GM12878 (cell line): ENCODE data around the gene B3GALT6. TPM values are rescaled to one million over a fixed set of nuclear protein-coding genes. Genes with fewer than 3 reads are reported as not detected.

ENCODE experiments used
- ATAC-seq: fragments of 200-7000 bp; cut with Tn5 transposase; 3 replicates; pipeline ENCODE4 v1.9.1; 2020; ENCODE audit warnings: mild to moderate bottlenecking, moderate library complexity
- BruUV-seq: library from RNA; stranded (reverse); fragments of 400-500 nt; replicated peaks from 2 replicates; lab custom pipeline; 2021; lab: Mats Ljungman, UMichigan
- CTCF ChIA-PET: fragments of 300-600 bp; sonication (Branson Sonifier 250); formaldehyde crosslinking; extraction: SDS; loops from one replicate; lab custom pipeline; 2021; ENCODE audit warnings: inconsistent platforms; lab: Yijun Ruan, JAX
- POLR2A ChIA-PET: fragments of 350-600 bp; formaldehyde crosslinking; extraction: SDS; loops from one replicate; lab custom pipeline; 2021; ENCODE audit warnings: inconsistent platforms; lab: Charles Lee
- RAD21 ChIA-PET: fragments of 300-600 bp; sonication (Branson Sonifier 250); formaldehyde crosslinking; loops from one replicate; lab custom pipeline; 2023; ENCODE audit warnings: antibody characterized with exemption; ENCODE audit not compliant: unreplicated experiment; lab: Charles Lee
- SMC1A ChIA-PET: fragments of 300-600 bp; sonication (Branson Sonifier 250); formaldehyde crosslinking; loops from one replicate; lab custom pipeline; 2023; ENCODE audit not compliant: unreplicated experiment, uncharacterized antibody; lab: Charles Lee
- DNase-seq: peaks from one replicate; pipeline ENCODE4 v3.0.0-alpha.2; 2011; ENCODE audit warnings: low read depth, low spot score
- FAIRE-seq: peaks from 3 replicates; lab custom pipeline; 2011; peaks lifted over from hg19 to GRCh38; lab: Jason Lieb, UNC
- H2AFZ ChIP-seq: 2 replicates; pipeline ENCODE4 v1.6.0; 2011; ENCODE audit warnings: low read depth, low read length, control low read depth; ENCODE audit not compliant: control insufficient read depth
- H3K27ac ChIP-seq: 2 replicates; pipeline ENCODE4 v1.5.1; 2011; ENCODE audit warnings: control low read depth; ENCODE audit not compliant: control insufficient read depth, insufficient read depth
- H3K27me3 ChIP-seq, 2 experiments: replicated peaks in 1 of 2; 2 replicates each; pipeline versions ENCODE4 v1.6.0 to v1.6.1; 2011; ENCODE audit warnings: low read length in 1 of 2; ENCODE audit not compliant: control insufficient read depth in 2 of 2, insufficient read depth in 2 of 2
- H3K36me3 ChIP-seq, 2 experiments: 2 replicates each; pipeline ENCODE4 v1.5.1; 2011; ENCODE audit warnings: low read length in 1 of 2; ENCODE audit not compliant: control insufficient read depth in 2 of 2, insufficient read depth in 2 of 2
- H3K4me1 ChIP-seq: 2 replicates; pipeline ENCODE4 v1.6.1; 2011; ENCODE audit warnings: mild to moderate bottlenecking, low read length, moderate library complexity, mixed read lengths; ENCODE audit not compliant: control insufficient read depth, insufficient read depth
- H3K4me2 ChIP-seq: 2 replicates; pipeline ENCODE4 v1.6.0; 2011; ENCODE audit warnings: control low read depth; ENCODE audit not compliant: control insufficient read depth, insufficient read depth
- H3K4me3 ChIP-seq: fragments of 200-600 bp; sonication (generic); 2 replicates; pipeline ENCODE4 v1.5.1; 2016
- H3K79me2 ChIP-seq: 2 replicates; pipeline ENCODE4 v1.6.0; 2011; ENCODE audit warnings: low read length; ENCODE audit not compliant: control insufficient read depth, insufficient read depth
- H3K9ac ChIP-seq: 2 replicates; pipeline ENCODE4 v1.8.0; 2011; ENCODE audit warnings: low read length, control low read depth, mixed read lengths; ENCODE audit not compliant: control insufficient read depth, insufficient read depth
- H3K9me3 ChIP-seq: replicated peaks from 3 replicates; pipeline ENCODE4 v1.5.1; 2011; ENCODE audit warnings: mild to moderate bottlenecking, low read length; ENCODE audit not compliant: control insufficient read depth, insufficient read depth
- H4K20me1 ChIP-seq: 2 replicates; pipeline ENCODE4 v1.6.0; 2011; ENCODE audit not compliant: control insufficient read depth, insufficient read depth
- ETV6 ChIP-seq, 2 experiments: fragments of 450-650 bp in 1 of 2; IDR thresholded peaks in 1 of 2; conservative IDR thresholded peaks in 1 of 2; 2 replicates each; pipeline ENCODE4 v1.6.1; 2014; ENCODE audit warnings: antibody characterized with exemption in 1 of 2, borderline replicate concordance in 1 of 2, low read depth in 1 of 2, mild to moderate bottlenecking in 1 of 2, moderate library complexity in 1 of 2
- FOS ChIP-seq: IDR thresholded peaks from 3 replicates; pipeline ENCODE4 v1.6.1; 2011; ENCODE audit warnings: borderline replicate concordance; ENCODE audit not compliant: insufficient read length; ENCODE audit errors: extremely low read depth
- GATAD2B ChIP-seq: fragments of 450-650 bp; conservative IDR thresholded peaks from 2 replicates; pipeline ENCODE4 v1.6.1; 2017; ENCODE audit warnings: low read depth, mild to moderate bottlenecking, moderate library complexity
- HCFC1 ChIP-seq: fragments of 150-350 bp; IDR thresholded peaks from 2 replicates; pipeline ENCODE4 v1.6.1; 2014; ENCODE audit warnings: low read length
- MTA3 ChIP-seq: IDR thresholded peaks from 2 replicates; pipeline ENCODE4 v1.6.1; 2012; ENCODE audit warnings: low read length, inconsistent platforms, borderline replicate concordance
- NR2C1 ChIP-seq: fragments of 450-650 bp; IDR thresholded peaks from 2 replicates; pipeline ENCODE4 v1.6.1; 2017; ENCODE audit warnings: antibody characterized with exemption, mild to moderate bottlenecking, moderate library complexity
- POLR2AphosphoS2 ChIP-seq: IDR thresholded peaks from 2 replicates; pipeline ENCODE4 v1.6.1; 2011; ENCODE audit warnings: low read depth, mild to moderate bottlenecking, low read length, improper control_type of control experiment, moderate library complexity
- STAT1 ChIP-seq: fragments of 450-650 bp; conservative IDR thresholded peaks from 2 replicates; pipeline ENCODE4 v1.6.1; 2014; ENCODE audit warnings: antibody characterized with exemption, mild to moderate bottlenecking
- SUZ12 ChIP-seq: fragments of 200-600 bp; sonication (generic); IDR thresholded peaks from one replicate; pipeline ENCODE4 v1.6.1; 2018; ENCODE audit warnings: antibody characterized with exemption, mild to moderate bottlenecking; ENCODE audit not compliant: unreplicated experiment
- USF2 ChIP-seq: IDR thresholded peaks from 2 replicates; pipeline ENCODE4 v1.6.1; 2011; ENCODE audit warnings: low read depth, low read length, improper control_type of control experiment, borderline replicate concordance
- ZNF24 ChIP-seq: fragments of 450-650 bp; IDR thresholded peaks from 2 replicates; pipeline ENCODE4 v1.6.1; 2017; ENCODE audit warnings: antibody characterized with exemption, mild to moderate bottlenecking
- ZNF592 ChIP-seq: fragments of 450-650 bp; IDR thresholded peaks from 2 replicates; pipeline ENCODE4 v1.6.1; 2017; ENCODE audit warnings: mild to moderate bottlenecking, moderate library complexity
- WGBS: methylation state at CpG from one replicate; pipeline ENCODE4 v1.1.6; 2016; ENCODE audit warnings: low lambda C conversion rate; ENCODE audit not compliant: insufficient replicate concordance, insufficient coverage; ENCODE audit errors: missing lambda C conversion rate; 5-methylcytosine and 5-hydroxymethylcytosine counted together
- in situ Hi-C: fragments of 300-500 bp; cut with MboI; formaldehyde crosslinking; loops from 9 replicates; pipeline ENCODE4 v1.14.3; 2018; ENCODE audit warnings: mixed read lengths
- intact Hi-C: fragments of 100-400 bp; cut with micrococcal nuclease; formaldehyde crosslinking; loops from one replicate; pipeline ENCODE4 v1.14.2; 2022; ENCODE audit not compliant: unreplicated experiment
- polyA plus RNA-seq, 11 experiments: library from polyadenylated mRNA; depleted of rRNA in 4 of 11; unstranded in 6 of 11; stranded (reverse) in 5 of 11; fragments of >200 nt; fragmentation: Nextera tagmentation in 4 of 11; fragmentation: Illumina TruSeq in 1 of 11; extraction: Ambion mirVana in 4 of 11; extraction: Trizol in 1 of 11; gene quantifications; 1 replicate in 1 of 11; 2 replicates in 10 of 11; pipeline versions ENCODE4 v1.2.1 to v1.2.3, GENCODE V29; 2011 to 2016; ENCODE audit warnings: inconsistent platforms in 2 of 11, missing spikeins in 2 of 11, low read depth in 1 of 11
- total RNA-seq, 4 experiments: library from RNA; depleted of rRNA in 3 of 4; stranded (reverse); fragments of >200 nt in 3 of 4; fragmentation: Illumina TruSeq in 1 of 4; extraction: Trizol in 1 of 4; gene quantifications; 2 replicates each; pipeline versions ENCODE4 v1.2.1 to v1.2.3, GENCODE V29; 2013 to 2021
- TF ChIP-seq, protein P1 (sequence below): IDR thresholded peaks from 2 replicates; pipeline ENCODE4 v1.6.1; 2011; ENCODE audit warnings: mild to moderate bottlenecking, low read depth, low read length, moderate library complexity; ENCODE audit not compliant: insufficient replicate concordance
- TF ChIP-seq, protein P2 (sequence below), 3 experiments: IDR thresholded peaks in 2 of 3; conservative IDR thresholded peaks in 1 of 3; 2 replicates each; pipeline ENCODE4 v1.5.1; 2011; ENCODE audit warnings: low read depth in 3 of 3, low read length in 3 of 3, mild to moderate bottlenecking in 3 of 3, control low read depth in 2 of 3, moderate library complexity in 2 of 3, inconsistent platforms in 1 of 3, mixed read lengths in 1 of 3; ENCODE audit not compliant: control insufficient read depth in 2 of 3, insufficient read depth in 1 of 3; ENCODE audit errors: extremely low read depth in 1 of 3

The B3GALT6 gene
- total and polyA plus RNA-seq, 10 of the 15 experiments (the other 5 are each of a cell fraction or from before 2014, with no cell fraction given), result 0.53 to 20.8 (median 4.5) TPM

GRCh38 chr1:1256956-1257871 is 25.2 kb downstream of the B3GALT6 start:
- no peak for DNase-seq
- H3K27ac ChIP-seq, result no peak overlapping the region
- no peak overlapping the region for H3K9ac ChIP-seq
- H3K4me2 ChIP-seq, result no peak overlapping the region
- BruUV-seq, result no TSS peak
- H3K36me3 ChIP-seq, result peaks cover 9 to 20% of the 10 kb centered on the region in 2 experiments; a peak in 3 of 4 replicates
- WGBS, result 98% methylated on average over 25 of the region's 31 CpGs
- no peaks in the 10 kb centered on the region for H3K9me3 ChIP-seq
- ChIA-PET SMC1A (no interaction called here), POLR2A (interaction anchor here (0.6 kb wide), 1 partner anchor 284 kb away, joined by 3 read pairs; no protein-coding TSS in a partner anchor), RAD21 (no interaction called here), CTCF (interaction anchor here (1.3 kb wide), 1 partner anchor 135 kb away, joined by 3 read pairs; no protein-coding TSS in a partner anchor)
- in situ Hi-C loops (no loop called here), intact Hi-C loops (no loop called here)
- no peaks in the 10 kb centered on the region for H3K79me2 ChIP-seq
- no peak for FAIRE-seq
- no peaks in the 10 kb centered on the region for H3K27me3 ChIP-seq
- no peak overlapping the region for H2AFZ ChIP-seq
- no peaks in the 10 kb centered on the region for H4K20me1 ChIP-seq
- no peak overlapping the region for H3K4me3 ChIP-seq
- H3K4me1 ChIP-seq, result no peaks in the 10 kb centered on the region
- no peak for ATAC-seq
- TF ChIP-seq GATAD2B, result no peak
- no peak for TF ChIP-seq HCFC1
- TF ChIP-seq SUZ12, result no peak
- TF ChIP-seq, protein P1, sequence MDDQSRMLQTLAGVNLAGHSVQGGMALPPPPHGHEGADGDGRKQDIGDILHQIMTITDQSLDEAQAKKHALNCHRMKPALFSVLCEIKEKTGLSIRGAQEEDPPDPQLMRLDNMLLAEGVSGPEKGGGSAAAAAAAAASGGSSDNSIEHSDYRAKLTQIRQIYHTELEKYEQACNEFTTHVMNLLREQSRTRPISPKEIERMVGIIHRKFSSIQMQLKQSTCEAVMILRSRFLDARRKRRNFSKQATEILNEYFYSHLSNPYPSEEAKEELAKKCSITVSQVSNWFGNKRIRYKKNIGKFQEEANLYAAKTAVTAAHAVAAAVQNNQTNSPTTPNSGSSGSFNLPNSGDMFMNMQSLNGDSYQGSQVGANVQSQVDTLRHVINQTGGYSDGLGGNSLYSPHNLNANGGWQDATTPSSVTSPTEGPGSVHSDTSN, result no peak
- TF ChIP-seq ZNF24, result no peak
- TF ChIP-seq ZNF592, result no peak
- no peak for TF ChIP-seq ETV6 (conservative IDR thresholded peaks at IDR 0.05 in 1 of 2, IDR thresholded peaks at IDR 0.05 in 1 of 2; ENCODE audit: borderline replicate concordance in 1 of 2, low read depth in 1 of 2)
- TF ChIP-seq STAT1, result no peak
- no peak for TF ChIP-seq POLR2AphosphoS2
- no peak for TF ChIP-seq USF2
- no peak for TF ChIP-seq NR2C1
- TF ChIP-seq MTA3, result no peak
- TF ChIP-seq FOS, result no peak
- TF ChIP-seq, protein P2, sequence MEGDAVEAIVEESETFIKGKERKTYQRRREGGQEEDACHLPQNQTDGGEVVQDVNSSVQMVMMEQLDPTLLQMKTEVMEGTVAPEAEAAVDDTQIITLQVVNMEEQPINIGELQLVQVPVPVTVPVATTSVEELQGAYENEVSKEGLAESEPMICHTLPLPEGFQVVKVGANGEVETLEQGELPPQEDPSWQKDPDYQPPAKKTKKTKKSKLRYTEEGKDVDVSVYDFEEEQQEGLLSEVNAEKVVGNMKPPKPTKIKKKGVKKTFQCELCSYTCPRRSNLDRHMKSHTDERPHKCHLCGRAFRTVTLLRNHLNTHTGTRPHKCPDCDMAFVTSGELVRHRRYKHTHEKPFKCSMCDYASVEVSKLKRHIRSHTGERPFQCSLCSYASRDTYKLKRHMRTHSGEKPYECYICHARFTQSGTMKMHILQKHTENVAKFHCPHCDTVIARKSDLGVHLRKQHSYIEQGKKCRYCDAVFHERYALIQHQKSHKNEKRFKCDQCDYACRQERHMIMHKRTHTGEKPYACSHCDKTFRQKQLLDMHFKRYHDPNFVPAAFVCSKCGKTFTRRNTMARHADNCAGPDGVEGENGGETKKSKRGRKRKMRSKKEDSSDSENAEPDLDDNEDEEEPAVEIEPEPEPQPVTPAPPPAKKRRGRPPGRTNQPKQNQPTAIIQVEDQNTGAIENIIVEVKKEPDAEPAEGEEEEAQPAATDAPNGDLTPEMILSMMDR (IDR thresholded peaks at IDR 0.05 in 2 of 3, conservative IDR thresholded peaks at IDR 0.05 in 1 of 3; ENCODE audit: control insufficient read depth in 2 of 3, extremely low read depth in 1 of 3, insufficient read depth in 1 of 3, low read depth in 3 of 3, low read length in 3 of 3), result no peak
